GM19324 (cell line): ENCODE data around the gene ECD.
"Not testable (repeated sequence)": the region's sequence is repeated elsewhere in the genome, so short reads cannot be mapped to it uniquely, and the experiment has no call there.

Experiments
- ATAC-seq: cut with Tn5 transposase; IDR thresholded peaks from one replicate; pipeline ENCODE4 v1.9.1; 2021; ENCODE audit warnings: mild to moderate bottlenecking, moderate library complexity; ENCODE audit not compliant: unreplicated experiment, low FRiP score

ECD gene

GRCh38 chr10:73161079-73161478 is 6.7 kb downstream of the ECD start:
- no peak for ATAC-seq

GRCh38 chr10:73159038-73159648 is 8.7 kb downstream of the ECD start:
- ATAC-seq: no peak

GRCh38 chr10:73156054-73156453 is 11.8 kb downstream of the ECD start:
- ATAC-seq: no peak

GRCh38 chr10:73152009-73152408 is 15.8 kb downstream of the ECD start:
- no peak for ATAC-seq

- not testable (repeated sequence) for ATAC-seq
Measured at GRCh38 chr10:73150633-73151413, 17.0 kb downstream of the ECD start.

- no peak for ATAC-seq
Measured at GRCh38 chr10:73141603-73142002, 26.2 kb downstream of the ECD start.

- no peak for ATAC-seq
Measured at GRCh38 chr10:73139251-73139650, 28.6 kb downstream of the ECD start.

GRCh38 chr10:73136627-73137026 is 31.2 kb downstream of the ECD start:
- ATAC-seq: no peak

- ATAC-seq: no peak
Measured at GRCh38 chr10:73134727-73135126, 33.1 kb downstream of the ECD start.

GRCh38 chr10:73131913-73132686 is 35.7 kb downstream of the ECD start:
- no peak for ATAC-seq

- no peak for ATAC-seq
Measured at GRCh38 chr10:73131301-73131700, 36.5 kb downstream of the ECD start.

GRCh38 chr10:73126343-73126742 is 41.5 kb downstream of the ECD start:
- ATAC-seq: no peak

- no peak for ATAC-seq
Measured at GRCh38 chr10:73119952-73120351, 47.9 kb downstream of the ECD start.

GRCh38 chr10:73119457-73119856 is 48.4 kb downstream of the ECD start:
- no peak for ATAC-seq

- peak; percentile 46 for ATAC-seq
Measured at GRCh38 chr10:73117976-73118743, 49.6 kb downstream of the ECD start.

- no peak for ATAC-seq
Measured at GRCh38 chr10:73116017-73116416, 51.8 kb downstream of the ECD start.

- ATAC-seq: no peak
Measured at GRCh38 chr10:73113551-73113950, 54.3 kb downstream of the ECD start.

- not testable (repeated sequence) for ATAC-seq
Measured at GRCh38 chr10:73112032-73112431, 55.8 kb downstream of the ECD start.

- no peak for ATAC-seq
Measured at GRCh38 chr10:73110345-73110849, 57.4 kb downstream of the ECD start, which contains the start of gene NUDT13. TSS of gene NUDT13 (plus strand) at chr10:73110455. CDS start at chr10:73114366, 3,911 bp downstream.

- ATAC-seq: not testable (repeated sequence)
Measured at GRCh38 chr10:73109248-73109652, 58.6 kb downstream of the ECD start.
